Astrocyte (in vitro differentiated cells and primary cell): ENCODE results near the gene OTUD3.

ENCODE experiments used
- EZH2 ChIP-seq: IDR thresholded peaks from 2 replicates; pipeline ENCODE4 v1.6.1; 2012; ENCODE audit warnings: mild to moderate bottlenecking, low read length, inconsistent platforms; ENCODE audit not compliant: insufficient read depth
- TF ChIP-seq, protein P1 (sequence below): IDR thresholded peaks from 2 replicates; pipeline ENCODE4 v1.5.1; 2011; ENCODE audit warnings: low read depth, mild to moderate bottlenecking, inconsistent platforms, low read length, moderate library complexity; ENCODE audit not compliant: insufficient read depth

DNA sequence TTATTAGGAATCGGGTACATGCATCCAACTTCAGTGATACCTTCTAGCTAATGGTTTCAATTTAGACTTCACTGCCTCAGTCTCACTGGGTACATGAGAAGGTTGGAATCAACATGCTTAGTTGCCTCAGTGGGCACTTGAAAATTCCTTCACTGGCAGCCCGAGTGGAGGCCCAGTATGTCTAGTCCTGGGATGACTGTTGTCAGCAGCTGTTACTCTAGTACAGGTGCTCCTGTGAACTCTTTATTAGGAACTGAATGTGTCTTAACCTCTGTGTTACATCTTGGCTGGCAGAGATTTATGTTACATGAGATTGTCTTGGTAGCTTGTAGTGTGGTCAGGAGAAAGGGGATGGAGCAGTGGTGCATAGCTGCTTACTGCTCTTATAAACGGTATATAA is 27.8 kb downstream of the OTUD3 start:
- TF ChIP-seq, protein P1, sequence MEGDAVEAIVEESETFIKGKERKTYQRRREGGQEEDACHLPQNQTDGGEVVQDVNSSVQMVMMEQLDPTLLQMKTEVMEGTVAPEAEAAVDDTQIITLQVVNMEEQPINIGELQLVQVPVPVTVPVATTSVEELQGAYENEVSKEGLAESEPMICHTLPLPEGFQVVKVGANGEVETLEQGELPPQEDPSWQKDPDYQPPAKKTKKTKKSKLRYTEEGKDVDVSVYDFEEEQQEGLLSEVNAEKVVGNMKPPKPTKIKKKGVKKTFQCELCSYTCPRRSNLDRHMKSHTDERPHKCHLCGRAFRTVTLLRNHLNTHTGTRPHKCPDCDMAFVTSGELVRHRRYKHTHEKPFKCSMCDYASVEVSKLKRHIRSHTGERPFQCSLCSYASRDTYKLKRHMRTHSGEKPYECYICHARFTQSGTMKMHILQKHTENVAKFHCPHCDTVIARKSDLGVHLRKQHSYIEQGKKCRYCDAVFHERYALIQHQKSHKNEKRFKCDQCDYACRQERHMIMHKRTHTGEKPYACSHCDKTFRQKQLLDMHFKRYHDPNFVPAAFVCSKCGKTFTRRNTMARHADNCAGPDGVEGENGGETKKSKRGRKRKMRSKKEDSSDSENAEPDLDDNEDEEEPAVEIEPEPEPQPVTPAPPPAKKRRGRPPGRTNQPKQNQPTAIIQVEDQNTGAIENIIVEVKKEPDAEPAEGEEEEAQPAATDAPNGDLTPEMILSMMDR: no peak
- no peak for TF ChIP-seq EZH2
